HG03432 (cell line): ENCODE measurements around the gene ISL1.

ENCODE experiments used
- ATAC-seq: cut with Tn5 transposase; IDR thresholded peaks from one replicate; pipeline ENCODE4 v1.9.1; 2021; ENCODE audit warnings: mild to moderate bottlenecking, moderate library complexity; ENCODE audit not compliant: unreplicated experiment

ISL1 gene

GRCh38 chr5:51383131-51384121 lies at the start of gene ISL1:
Gene ISL1 (plus strand): TSS chr5:51383448. CDS start chr5:51383672, 224 bp downstream.
- ATAC-seq = peak; percentile 67

GRCh38 chr5:51336878-51337277 lies 46.4 kb upstream of the ISL1 start:
- no peak for ATAC-seq

GRCh38 chr5:51345106-51345505 lies 38.1 kb upstream of the ISL1 start:
- no peak for ATAC-seq

- no peak for ATAC-seq
Measured at GRCh38 chr5:51347157-51347556, 36.1 kb upstream of the ISL1 start.

- ATAC-seq = no peak
Measured at GRCh38 chr5:51347704-51348103, 35.5 kb upstream of the ISL1 start.

GRCh38 chr5:51371052-51371451 lies 12.2 kb upstream of the ISL1 start:
- no peak for ATAC-seq

- no peak for ATAC-seq
Measured at GRCh38 chr5:51373880-51374523, 9.2 kb upstream of the ISL1 start.

- ATAC-seq = no peak
Measured at GRCh38 chr5:51375084-51375483, 8.2 kb upstream of the ISL1 start.

GRCh38 chr5:51376509-51376908 lies 6.7 kb upstream of the ISL1 start:
- ATAC-seq = no peak

GRCh38 chr5:51377151-51378060 lies 5.8 kb upstream of the ISL1 start:
- ATAC-seq = no peak

GRCh38 chr5:51378061-51378409 lies 5.2 kb upstream of the ISL1 start:
- no peak for ATAC-seq

GRCh38 chr5:51378448-51379330 lies 4.6 kb upstream of the ISL1 start:
- ATAC-seq = peak; percentile 35

GRCh38 chr5:51379331-51379700 lies 3.9 kb upstream of the ISL1 start:
- peak; percentile 2 for ATAC-seq

GRCh38 chr5:51380603-51381207 lies 2.5 kb upstream of the ISL1 start:
- no peak for ATAC-seq

GRCh38 chr5:51381761-51382474 lies 1.3 kb upstream of the ISL1 start:
- no peak for ATAC-seq

GRCh38 chr5:51382521-51383130 lies 622 bp upstream of the ISL1 start:
- ATAC-seq = peak; percentile 7

- no peak for ATAC-seq
Measured at GRCh38 chr5:51384281-51384840, 1.1 kb downstream of the ISL1 start.

- ATAC-seq = no peak
Measured at GRCh38 chr5:51385216-51385615, 2.0 kb downstream of the ISL1 start.
